K562 (cell line): ENCODE measurements around the gene TARBP1. TPM values are rescaled to one million over a fixed set of nuclear protein-coding genes. Genes with fewer than 3 reads are reported as not detected.
A peak's percentile ranks its signal among the peaks of the same experiment; 100 is the strongest.

Source experiments
- BCOR ChIP-seq: fragments of 450-650 bp; IDR thresholded peaks from 2 replicates; pipeline ENCODE4 v1.6.1; 2016
- CBFA2T2 ChIP-seq: fragments of 450-650 bp; conservative IDR thresholded peaks from 2 replicates; pipeline ENCODE4 v1.6.1; 2017; ENCODE audit warnings: mild to moderate bottlenecking
- CBX1 ChIP-seq: sonication (generic); IDR thresholded peaks from 2 replicates; pipeline ENCODE4 v1.6.1; 2016; ENCODE audit warnings: antibody characterized with exemption, low read depth, mild to moderate bottlenecking
- CHCHD3 ChIP-seq: fragments of 250-450 bp; sonication (Bioruptor Pico); IDR thresholded peaks from 2 replicates; pipeline ENCODE4 v2.1.2; 2022; ENCODE audit warnings: mild to moderate bottlenecking
- CTCFL ChIP-seq: IDR thresholded peaks from 2 replicates; pipeline ENCODE4 v1.6.1; 2011; ENCODE audit warnings: borderline replicate concordance, low read depth, mild to moderate bottlenecking, moderate library complexity, low read length; ENCODE audit not compliant: insufficient read depth, poor library complexity, severe bottlenecking
- FOS ChIP-seq: IDR thresholded peaks from 3 replicates; pipeline ENCODE4 v1.6.1; 2011; ENCODE audit not compliant: insufficient read length; ENCODE audit errors: extremely low read depth
- GABPA ChIP-seq: fragments of 200-800 bp; sonication (Bioruptor generic); conservative IDR thresholded peaks from 2 replicates; pipeline ENCODE4 v1.6.1; 2016; ENCODE audit warnings: low read depth, missing genetic modification characterization, missing compliant biosample characterization
- GATAD2A ChIP-seq: fragments of 450-650 bp; IDR thresholded peaks from 2 replicates; pipeline ENCODE4 v1.6.1; 2017
- HIVEP1 ChIP-seq: fragments of 250-450 bp; sonication (Bioruptor Pico); IDR thresholded peaks from 2 replicates; pipeline ENCODE4 v1.4.0; 2020; ENCODE audit warnings: mild to moderate bottlenecking
- HMGN3 ChIP-seq: IDR thresholded peaks from 2 replicates; pipeline ENCODE4 v1.6.1; 2011; ENCODE audit warnings: borderline replicate concordance, low read depth, mild to moderate bottlenecking, mixed read lengths, low read length; ENCODE audit not compliant: insufficient read length; ENCODE audit errors: extremely low read depth
- HSF4 ChIP-seq: fragments of 250-450 bp; sonication (Bioruptor Pico); IDR thresholded peaks from 2 replicates; pipeline ENCODE4 v2.1.2; 2022; ENCODE audit warnings: mild to moderate bottlenecking, moderate library complexity, borderline replicate concordance
- KLF13 ChIP-seq: fragments of 450-650 bp; IDR thresholded peaks from 2 replicates; pipeline ENCODE4 v1.6.1; 2016; ENCODE audit warnings: missing genetic modification characterization, low read depth, mild to moderate bottlenecking, missing compliant biosample characterization, moderate library complexity, borderline replicate concordance
- MAFF ChIP-seq: IDR thresholded peaks from 2 replicates; pipeline ENCODE4 v1.6.1; 2012; ENCODE audit warnings: low read length, improper control_type of control experiment
- MITF ChIP-seq: IDR thresholded peaks from 2 replicates; pipeline ENCODE4 v1.6.1; 2014; ENCODE audit warnings: antibody characterized with exemption
- MYC ChIP-seq, 2 experiments: fragments of 250-450 bp in 1 of 2; sonication (Bioruptor Pico) in 1 of 2; IDR thresholded peaks; 2 replicates each; pipeline versions ENCODE4 v1.5.1 to v1.6.1; 2012 to 2021; ENCODE audit warnings: low read depth in 2 of 2, borderline replicate concordance in 1 of 2, improper control_type of control experiment in 1 of 2, low read length in 1 of 2, mild to moderate bottlenecking in 1 of 2, moderate library complexity in 1 of 2
- RB1 ChIP-seq: fragments of 450-650 bp; IDR thresholded peaks from 2 replicates; pipeline ENCODE4 v1.6.1; 2017; ENCODE audit warnings: low read depth, mild to moderate bottlenecking
- SMARCC2 ChIP-seq: fragments of 450-650 bp; IDR thresholded peaks from 2 replicates; pipeline ENCODE4 v1.6.1; 2017; ENCODE audit warnings: antibody characterized with exemption, moderate library complexity, mild to moderate bottlenecking, low read depth
- SNIP1 ChIP-seq: fragments of 450-650 bp; IDR thresholded peaks from 2 replicates; pipeline ENCODE4 v1.7.1; 2017; ENCODE audit warnings: low read depth, mild to moderate bottlenecking
- VEZF1 ChIP-seq: fragments of 200-800 bp; sonication (Bioruptor generic); IDR thresholded peaks from 2 replicates; pipeline ENCODE4 v1.6.1; 2017; ENCODE audit warnings: missing genetic modification characterization, missing compliant biosample characterization
- ZNF239 ChIP-seq: fragments of 250-450 bp; sonication (Bioruptor Pico); IDR thresholded peaks from 2 replicates; pipeline ENCODE4 v1.4.0; 2020; ENCODE audit warnings: mild to moderate bottlenecking
- ZNF280A ChIP-seq: fragments of 450-650 bp; IDR thresholded peaks from 2 replicates; pipeline ENCODE4 v1.6.1; 2018; ENCODE audit warnings: mild to moderate bottlenecking, low read depth; ENCODE audit not compliant: partially characterized antibody
- ZNF507 ChIP-seq: conservative IDR thresholded peaks from 2 replicates; pipeline ENCODE4 v1.6.1; 2017; ENCODE audit warnings: missing genetic modification characterization, missing compliant biosample characterization
- ZNF707 ChIP-seq: fragments of 250-450 bp; sonication (Bioruptor Pico); conservative IDR thresholded peaks from 2 replicates; pipeline ENCODE4 v1.8.0; 2022; ENCODE audit warnings: inconsistent platforms, mild to moderate bottlenecking, moderate library complexity
- polyA plus RNA-seq, 8 experiments: library from polyadenylated mRNA; depleted of rRNA in 4 of 8; stranded (reverse) in 5 of 8; unstranded in 3 of 8; fragments of >200 nt; fragmentation: Nextera tagmentation in 2 of 8; fragmentation: Illumina TruSeq in 1 of 8; extraction: Ambion mirVana in 2 of 8; extraction: Trizol in 1 of 8; gene quantifications; 2 replicates each; pipeline versions ENCODE4 v1.2.1 to v1.2.3, GENCODE V29; 2011 to 2014; ENCODE audit warnings: inconsistent platforms in 1 of 8, missing spikeins in 1 of 8
- total RNA-seq, 7 experiments: library from RNA; depleted of rRNA in 6 of 7; stranded (reverse); fragments of >200 nt in 6 of 7; fragmentation: Illumina TruSeq in 2 of 7; extraction: Trizol in 2 of 7; gene quantifications; 2 replicates each; pipeline versions ENCODE4 v1.2.1 to v1.2.3, GENCODE V29; 2011 to 2021; ENCODE audit warnings: low replicate concordance in 1 of 7

TARBP1 gene
- total and polyA plus RNA-seq, 9 of the 15 experiments (the other 6 are each of a cell fraction or from before 2014, with no cell fraction given): 8.8 to 48.0 (median 22.9) TPM

GRCh38 chr1:234361102-234361603 lies 117.8 kb downstream of the TARBP1 start (continued):
- TF ChIP-seq CTCFL (no peak), SMARCC2 (no peak), MITF (peak; percentile 68; the same call in 1 of the 2 replicates), HMGN3 (no peak), RB1 (no peak), HSF4 (CRISPR knock-in tag) (no peak), KLF13 (no peak), MAFF (no peak), CHCHD3 (CRISPR knock-in tag) (no peak), ZNF707 (no peak), ZNF239 (CRISPR knock-in tag) (peak; percentile 49; the same call in 1 of the 2 replicates), FOS (no peak), GABPA (tag) (peak; percentile 48), ZNF280A (no peak), CBX1 (no peak), CBFA2T2 (peak; percentile 49), HIVEP1 (CRISPR knock-in tag) (no peak), VEZF1 (CRISPR knock-in tag) (0 out of 2 replicates have a peak, but pooled peaks have one; percentile 15), SNIP1 (no peak), GATAD2A (no peak), MYC (IDR thresholded peaks at IDR 0.05; ENCODE audit: low read depth, low read length) (no peak), MYC (CRISPR knock-in tag; IDR thresholded peaks at IDR 0.05; ENCODE audit: borderline replicate concordance, low read depth) (no peak), BCOR (no peak), ZNF507 (no peak)
